K562 (cell line): ENCODE results near the gene DEFB108B. TPM values are rescaled to one million over a fixed set of nuclear protein-coding genes. Genes with fewer than 3 reads are reported as not detected.
"Not testable (repeated sequence)": the region's sequence is repeated elsewhere in the genome, so short reads cannot be mapped to it uniquely, and the experiment has no call there.

Source experiments
- ATAC-seq: fragments of 200-7000 bp; cut with Tn5 transposase; 3 replicates; pipeline ENCODE4 v1.9.1; 2020; ENCODE audit warnings: moderate library complexity
- BruUV-seq: library from RNA; stranded (reverse); fragments of 400-500 nt; replicated peaks from 2 replicates; lab custom pipeline; 2021; lab: Mats Ljungman, UMichigan
- CTCF ChIA-PET: fragments of 300-600 bp; formaldehyde crosslinking; extraction: SDS; loops from one replicate; lab custom pipeline; 2021; ENCODE audit warnings: low intra/inter-chr PET ratio; lab: Yijun Ruan, JAX
- POLR2A ChIA-PET: fragments of 300-600, 350-650 bp; sonication (Branson Sonifier 250); formaldehyde crosslinking; extraction: SDS; loops from one replicate; lab custom pipeline; 2021; ENCODE audit warnings: antibody characterized with exemption, inconsistent platforms; lab: Yijun Ruan, JAX
- DNase-seq, 4 experiments: peaks; one replicate each; pipeline versions ENCODE4 v3.0.0 to v3.0.0-alpha.2; 2011 to 2018; ENCODE audit warnings: low spot score in 3 of 4, mixed read lengths in 3 of 4; ENCODE audit errors: extremely low read depth in 1 of 4
- FAIRE-seq: peaks from 2 replicates; lab custom pipeline; 2011; peaks lifted over from hg19 to GRCh38; lab: Jason Lieb, UNC
- H2AFZ ChIP-seq: 2 replicates; pipeline ENCODE4 v1.6.0; 2011; ENCODE audit warnings: low read depth, low read length, control low read depth, inconsistent platforms
- H3K27ac ChIP-seq: fragments of 200-600 bp; 3 replicates; pipeline ENCODE4 v1.8.0; 2011; ENCODE audit warnings: low read depth, mild to moderate bottlenecking, control low read depth, inconsistent platforms, low read length, moderate library complexity, mixed read lengths; ENCODE audit errors: extremely low read depth
- H3K27me3 ChIP-seq, 2 experiments: fragments of 300-600 bp in 1 of 2; 2 replicates in 1 of 2; 3 replicates in 1 of 2; pipeline versions ENCODE4 v1.6.0 to v1.8.0; 2011; ENCODE audit warnings: inconsistent platforms in 2 of 2, low read length in 2 of 2, mild to moderate bottlenecking in 1 of 2, mixed read lengths in 1 of 2, moderate library complexity in 1 of 2; ENCODE audit not compliant: control insufficient read depth in 2 of 2, insufficient read depth in 2 of 2
- H3K36me3 ChIP-seq: fragments of 300-600 bp; 3 replicates; pipeline ENCODE4 v1.8.0; 2011; ENCODE audit warnings: mild to moderate bottlenecking, low read length, inconsistent platforms; ENCODE audit not compliant: control insufficient read depth, insufficient read depth
- H3K4me1 ChIP-seq, 2 experiments: fragments of 200-600 bp in 1 of 2; replicated peaks in 1 of 2; 2 replicates in 1 of 2; 3 replicates in 1 of 2; pipeline versions ENCODE4 v1.5.1 to v1.8.0; 2011; ENCODE audit warnings: inconsistent platforms in 2 of 2, low read length in 2 of 2, mild to moderate bottlenecking in 1 of 2, mixed read lengths in 1 of 2, moderate library complexity in 1 of 2; ENCODE audit not compliant: control insufficient read depth in 2 of 2, insufficient read depth in 2 of 2
- H3K4me2 ChIP-seq: 2 replicates; pipeline ENCODE4 v1.6.1; 2011; ENCODE audit warnings: low read length, control low read depth, inconsistent platforms, mixed read lengths; ENCODE audit not compliant: insufficient read depth
- H3K4me3 ChIP-seq: fragments of 200-600 bp; sonication (generic), shearing (Covaris generic); 2 replicates; pipeline ENCODE4 v1.5.1; 2016; ENCODE audit warnings: control low read depth, inconsistent platforms
- H3K79me2 ChIP-seq: fragments of 200-600 bp; 3 replicates; pipeline ENCODE4 v1.8.0; 2011; ENCODE audit warnings: low read length, inconsistent platforms; ENCODE audit not compliant: control insufficient read depth, insufficient read depth
- H3K9ac ChIP-seq, 2 experiments: 2 replicates each; pipeline versions ENCODE4 v1.6.0 to v1.6.1; 2011; ENCODE audit warnings: low read depth in 2 of 2, low read length in 2 of 2, control low read depth in 1 of 2, inconsistent platforms in 1 of 2, mild to moderate bottlenecking in 1 of 2, mixed read lengths in 1 of 2; ENCODE audit not compliant: insufficient read depth in 1 of 2
- H3K9me1 ChIP-seq: one replicate; pipeline ENCODE4 v1.6.0; 2011; ENCODE audit warnings: inconsistent platforms, mild to moderate bottlenecking, low read length, moderate library complexity; ENCODE audit not compliant: control insufficient read depth, insufficient read depth
- H3K9me3 ChIP-seq: replicated peaks from 2 replicates; pipeline ENCODE4 v1.5.1; 2011; ENCODE audit warnings: low read depth, low read length, inconsistent platforms; ENCODE audit not compliant: control insufficient read depth, insufficient read depth
- H4K20me1 ChIP-seq: replicated peaks from 2 replicates; pipeline ENCODE4 v1.6.1; 2011; ENCODE audit warnings: low read length, inconsistent platforms, mixed read lengths; ENCODE audit not compliant: control insufficient read depth, insufficient read depth
- KDM5B ChIP-seq: fragments of 200-600 bp; sonication (generic); IDR thresholded peaks from 2 replicates; pipeline ENCODE4 v1.6.1; 2012; ENCODE audit warnings: low read depth, mild to moderate bottlenecking, moderate library complexity, low read length, control low read depth, inconsistent platforms; ENCODE audit not compliant: insufficient replicate concordance
- MBD2 ChIP-seq: sonication (generic); IDR thresholded peaks from 2 replicates; pipeline ENCODE4 v1.6.1; 2016; ENCODE audit warnings: low read depth, borderline replicate concordance
- PCBP1 ChIP-seq: fragments of 200-400 bp; formaldehyde crosslinking; IDR thresholded peaks from 2 replicates; pipeline ENCODE4 v1.6.1; 2018; ENCODE audit warnings: mild to moderate bottlenecking, low read depth, low read length; ENCODE audit not compliant: poor library complexity, severe bottlenecking
- PHF8 ChIP-seq: fragments of 200-600 bp; sonication (generic); IDR thresholded peaks from 2 replicates; pipeline ENCODE4 v1.6.1; 2012; ENCODE audit warnings: mixed run types, mild to moderate bottlenecking, inconsistent platforms, low read length, moderate library complexity, borderline replicate concordance
- POLR2G ChIP-seq: fragments of 200-400 bp; formaldehyde crosslinking; IDR thresholded peaks from 2 replicates; pipeline ENCODE4 v1.6.1; 2017; ENCODE audit warnings: low read depth, mild to moderate bottlenecking, antibody characterized with exemption, low read length, moderate library complexity
- PRDM10 ChIP-seq: fragments of 450-650 bp; IDR thresholded peaks from 2 replicates; pipeline ENCODE4 v1.6.1; 2018; ENCODE audit not compliant: partially characterized antibody
- RBFOX2 ChIP-seq: fragments of 200-400 bp; formaldehyde crosslinking; IDR thresholded peaks from 2 replicates; pipeline ENCODE4 v1.6.1; 2017; ENCODE audit warnings: low read depth, mild to moderate bottlenecking, low read length, moderate library complexity
- SP1 ChIP-seq: sonication (generic); formaldehyde crosslinking; IDR thresholded peaks from 2 replicates; pipeline ENCODE4 v1.8.1; 2022; ENCODE audit warnings: mild to moderate bottlenecking, missing genetic modification reagents
- ZFX ChIP-seq: sonication (generic); formaldehyde crosslinking; IDR thresholded peaks from 2 replicates; pipeline ENCODE4 v1.8.0; 2022; ENCODE audit warnings: mild to moderate bottlenecking, missing genetic modification reagents, moderate library complexity
- WGBS: fragments of 100-300 bp; shearing (Covaris generic); methylation state at CpG from one replicate; pipeline ENCODE4 v1.1.6; 2016; ENCODE audit warnings: low coverage, mixed read lengths; ENCODE audit not compliant: insufficient coverage; ENCODE audit errors: missing lambda C conversion rate; 5-methylcytosine and 5-hydroxymethylcytosine counted together
- in situ Hi-C: fragments of 300-500 bp; cut with MboI; formaldehyde crosslinking; loops from 4 replicates; pipeline ENCODE4 v1.15.0; 2018; ENCODE audit warnings: inconsistent platforms, mixed read lengths
- intact Hi-C: fragments of 100-400 bp; cut with micrococcal nuclease; formaldehyde crosslinking; loops from 2 replicates; pipeline ENCODE4 v1.14.2; 2022
- polyA plus RNA-seq, 8 experiments: library from polyadenylated mRNA; depleted of rRNA in 4 of 8; stranded (reverse) in 5 of 8; unstranded in 3 of 8; fragments of >200 nt; fragmentation: Nextera tagmentation in 2 of 8; fragmentation: Illumina TruSeq in 1 of 8; extraction: Ambion mirVana in 2 of 8; extraction: Trizol in 1 of 8; gene quantifications; 2 replicates each; pipeline versions ENCODE4 v1.2.1 to v1.2.3, GENCODE V29; 2011 to 2014; ENCODE audit warnings: inconsistent platforms in 1 of 8, missing spikeins in 1 of 8
- total RNA-seq, 7 experiments: library from RNA; depleted of rRNA in 6 of 7; stranded (reverse); fragments of >200 nt in 6 of 7; fragmentation: Illumina TruSeq in 2 of 7; extraction: Trizol in 2 of 7; gene quantifications; 2 replicates each; pipeline versions ENCODE4 v1.2.1 to v1.2.3, GENCODE V29; 2011 to 2021; ENCODE audit warnings: low replicate concordance in 1 of 7

Gene DEFB108B
- total and polyA plus RNA-seq, 9 of the 15 experiments (the other 6 are each of a cell fraction or from before 2014, with no cell fraction given): not detected

GRCh38 chr11:71786114-71786847, 46.7 kb upstream of the DEFB108B start:
- TF ChIP-seq ZFX (CRISPR knock-in tag) (peak; percentile 73), KDM5B (peak; percentile 6), RBFOX2 (peak; percentile 43), MBD2 (0 out of 2 replicates have a peak, but pooled peaks have one; percentile 27), POLR2G (peak; percentile 65), PCBP1 (peak; percentile 21), PRDM10 (peak; percentile 83), SP1 (0 out of 2 replicates have a peak, but pooled peaks have one; percentile 15), PHF8 (peak; percentile 52; the same call in 1 of the 2 replicates)
- TF ChIP-seq, all 486 proteins: peak for 9; not testable (repeated sequence) for 477
- H3K9me1 ChIP-seq, CTCF ChIA-PET, in situ Hi-C loops, H3K79me2 ChIP-seq, BruUV-seq, H4K20me1 ChIP-seq, FAIRE-seq, H3K36me3 ChIP-seq, H3K9me3 ChIP-seq, H3K27me3 ChIP-seq, H3K4me1 ChIP-seq, intact Hi-C loops: not testable (repeated sequence)
- Histone ChIP-seq H3K9ac (peak overlapping the region; percentile 53 to 84; a peak in 3 of 4 replicates), H2AFZ (peak overlapping the region; percentile 80), H3K27ac (peak overlapping the region; percentile 51; the same call in 1 of the 3 replicates), H3K4me2 (peak overlapping the region; percentile 62), H3K4me3 (peak overlapping the region; percentile 55)
- 6% methylated on average over 19 of the region's 40 CpGs for WGBS
- ATAC-seq: peak; percentile 60
- DNase-seq: peak; percentile 72 to 84 (median 77)
- POLR2A ChIA-PET: interaction anchor here (0.6 to 1.0 kb wide), 2 partner anchors 280 to 326 kb away, joined by 3 read pairs; no protein-coding TSS in a partner anchor
